Uterus (tissue), 2 donors: Measurements from ENCODE around the gene RASAL1.

Experiments
- CTCF ChIP-seq, 4 experiments: fragments of 200-600 bp in 2 of 4; fragments of 450-650 bp in 2 of 4; sonication (generic) in 2 of 4; IDR thresholded peaks; one replicate each; pipeline ENCODE4 v1.5.1; 2016 to 2019; ENCODE audit warnings: antibody characterized with exemption in 4 of 4, mild to moderate bottlenecking in 2 of 4, moderate library complexity in 1 of 4
- POLR2A ChIP-seq, 2 donors: fragments of 450-650 bp; IDR thresholded peaks; one replicate each; pipeline ENCODE4 v1.6.1; 2016; ENCODE audit warnings: antibody characterized with exemption in 2 of 2, mild to moderate bottlenecking in 1 of 2, moderate library complexity in 1 of 2

GRCh38 chr12:113093409-113094101 is 42.0 kb downstream of the RASAL1 start:
- TF ChIP-seq POLR2A (IDR thresholded peaks at IDR 0.05) (no peak), CTCF (IDR thresholded peaks at IDR 0.05) (no peak)
